ENCODE measurements around the gene TNFRSF19. TPM values are rescaled to one million over a fixed set of nuclear protein-coding genes. Genes with fewer than 3 reads are reported as not detected.

TNFRSF19 gene
- total RNA-seq, 1 experiment from 2014 or later, result 1.3 TPM

GRCh38 chr13:23558675-23559536 lies 11.3 kb upstream of the TNFRSF19 start:
- Histone ChIP-seq H3K27me3 (no peaks in the 10 kb centered on the region), H3K4me3 (peak overlapping the region; percentile 1; the same call in 1 of the 2 replicates), H3K36me3 (no peaks in the 10 kb centered on the region), H3K9me3 (no peaks in the 10 kb centered on the region)
- DNase-seq, result peak; percentile 70

- no peaks in the 10 kb centered on the region for H3K36me3 ChIP-seq
- no peaks in the 10 kb centered on the region for H3K27me3 ChIP-seq
- no peak overlapping the region for H3K4me3 ChIP-seq
- no peak for DNase-seq
- no peaks in the 10 kb centered on the region for H3K9me3 ChIP-seq
Observed at GRCh38 chr13:23560571-23561089, 9.6 kb upstream of the TNFRSF19 start.

- H3K27me3 ChIP-seq, result no peaks in the 10 kb centered on the region
- no peak for DNase-seq
- no peaks in the 10 kb centered on the region for H3K36me3 ChIP-seq
- H3K9me3 ChIP-seq, result no peaks in the 10 kb centered on the region
- no peak overlapping the region for H3K4me3 ChIP-seq
Observed at GRCh38 chr13:23561261-23561660, 9.0 kb upstream of the TNFRSF19 start.

GRCh38 chr13:23563085-23563845 lies 6.9 kb upstream of the TNFRSF19 start:
- Histone ChIP-seq H3K4me3 (no peak overlapping the region), H3K9me3 (no peaks in the 10 kb centered on the region), H3K27me3 (no peaks in the 10 kb centered on the region), H3K36me3 (no peaks in the 10 kb centered on the region)
- no peak for DNase-seq

- Histone ChIP-seq H3K9me3 (no peaks in the 10 kb centered on the region), H3K27me3 (no peaks in the 10 kb centered on the region), H3K4me3 (no peak overlapping the region), H3K36me3 (no peaks in the 10 kb centered on the region)
- no peak for DNase-seq
Observed at GRCh38 chr13:23567906-23568460, 2.2 kb upstream of the TNFRSF19 start.

GRCh38 chr13:23570921-23571315 lies 706 bp downstream of the TNFRSF19 start:
- Histone ChIP-seq H3K36me3 (no peaks in the 10 kb centered on the region), H3K9me3 (no peaks in the 10 kb centered on the region), H3K27me3 (no peaks in the 10 kb centered on the region), H3K4me3 (peak overlapping the region; percentile 23)
- no peak for DNase-seq

GRCh38 chr13:23571431-23571830 lies 1.2 kb downstream of the TNFRSF19 start:
- H3K4me3 ChIP-seq, result peak overlapping the region; percentile 23
- no peaks in the 10 kb centered on the region for H3K9me3 ChIP-seq
- H3K36me3 ChIP-seq, result no peaks in the 10 kb centered on the region
- no peak for DNase-seq
- H3K27me3 ChIP-seq, result no peaks in the 10 kb centered on the region

GRCh38 chr13:23572836-23573235 lies 2.6 kb downstream of the TNFRSF19 start:
- no peak overlapping the region for H3K4me3 ChIP-seq
- no peaks in the 10 kb centered on the region for H3K36me3 ChIP-seq
- no peaks in the 10 kb centered on the region for H3K9me3 ChIP-seq
- H3K27me3 ChIP-seq, result no peaks in the 10 kb centered on the region
- DNase-seq, result no peak

- H3K4me3 ChIP-seq, result no peak overlapping the region
- H3K36me3 ChIP-seq, result no peaks in the 10 kb centered on the region
Observed at GRCh38 chr13:23574421-23575145, 4.4 kb downstream of the TNFRSF19 start.

GRCh38 chr13:23575632-23576031 lies 5.4 kb downstream of the TNFRSF19 start:
- DNase-seq, result no peak
- Histone ChIP-seq H3K9me3 (no peaks in the 10 kb centered on the region), H3K27me3 (no peaks in the 10 kb centered on the region), H3K4me3 (no peak overlapping the region), H3K36me3 (no peaks in the 10 kb centered on the region)

More at GRCh38 chr13:23574421-23575145, 4.4 kb downstream of the TNFRSF19 start:
- DNase-seq, result no peak
- no peaks in the 10 kb centered on the region for H3K9me3 ChIP-seq
- H3K27me3 ChIP-seq, result no peaks in the 10 kb centered on the region

- Histone ChIP-seq H3K9me3 (no peaks in the 10 kb centered on the region), H3K27me3 (no peaks in the 10 kb centered on the region), H3K36me3 (no peaks in the 10 kb centered on the region), H3K4me3 (peak overlapping the region; percentile 92)
- DNase-seq, result peak; percentile 81
Observed at GRCh38 chr13:23578411-23579071, 8.3 kb downstream of the TNFRSF19 start.

- Histone ChIP-seq H3K9me3 (no peaks in the 10 kb centered on the region), H3K27me3 (no peaks in the 10 kb centered on the region), H3K4me3 (peak overlapping the region; percentile 92), H3K36me3 (no peaks in the 10 kb centered on the region)
- DNase-seq, result peak; percentile 82
Observed at GRCh38 chr13:23579072-23579895, 9.1 kb downstream of the TNFRSF19 start.

GRCh38 chr13:23579896-23580683 lies 9.9 kb downstream of the TNFRSF19 start:
- Histone ChIP-seq H3K27me3 (no peaks in the 10 kb centered on the region), H3K9me3 (no peaks in the 10 kb centered on the region), H3K4me3 (peak overlapping the region; percentile 92), H3K36me3 (no peaks in the 10 kb centered on the region)
- DNase-seq, result no peak

- no peaks in the 10 kb centered on the region for H3K36me3 ChIP-seq
- no peaks in the 10 kb centered on the region for H3K9me3 ChIP-seq
- H3K27me3 ChIP-seq, result no peaks in the 10 kb centered on the region
- H3K4me3 ChIP-seq, result peak overlapping the region; percentile 92
- DNase-seq, result no peak
Observed at GRCh38 chr13:23580684-23581060, 10.5 kb downstream of the TNFRSF19 start.

- H3K36me3 ChIP-seq, result no peaks in the 10 kb centered on the region
- H3K4me3 ChIP-seq, result no peak overlapping the region
- no peaks in the 10 kb centered on the region for H3K27me3 ChIP-seq
- H3K9me3 ChIP-seq, result no peaks in the 10 kb centered on the region
- no peak for DNase-seq
Observed at GRCh38 chr13:23583491-23583890, 13.3 kb downstream of the TNFRSF19 start.
